ENCODE results near the gene CCDC154. TPM values are rescaled to one million over a fixed set of nuclear protein-coding genes. Genes with fewer than 3 reads are reported as not detected.
A peak's percentile ranks its signal among the peaks of the same experiment; 100 is the strongest.

CCDC154 gene
- total RNA-seq, 2 donors from 2014 or later, result 1.9 to 2.2 TPM

GRCh38 chr16:1412847-1413246, 31.5 kb downstream of the CCDC154 start:
- no peak overlapping the region for H3K27ac Mint-ChIP-seq
- 89% methylated on average over 2 of the region's 2 CpGs; no CpG with 5 or more reads in 1 of the 2 experiments for WGBS, 2 experiments (ENCODE audit: insufficient coverage in 1 of 2, insufficient read length in 1 of 2)
- peaks cover 5% of the 10 kb centered on the region for H3K36me3 ChIP-seq (ENCODE audit: control insufficient read depth, insufficient read depth, low read length)
- H3K4me1 Mint-ChIP-seq, result no peaks in the 10 kb centered on the region
- H3K27ac ChIP-seq (ENCODE audit: low read depth, low read length), result no peak overlapping the region
- no peaks in the 10 kb centered on the region for H3K27me3 Mint-ChIP-seq (ENCODE audit: insufficient read depth)
- no peak overlapping the region for H3K9ac ChIP-seq (ENCODE audit: extremely low read depth, low read length, poor library complexity, severe bottlenecking)
- peaks cover 11% of the 10 kb centered on the region for H3K36me3 Mint-ChIP-seq (ENCODE audit: low read depth)
- H3K4me1 ChIP-seq (ENCODE audit: control insufficient read depth, insufficient read depth, low read length), result no peaks in the 10 kb centered on the region
- no peaks in the 10 kb centered on the region for H3K9me3 ChIP-seq (ENCODE audit: control insufficient read depth, low read length)
- TF ChIP-seq CTCF (conservative IDR thresholded peaks at IDR 0.05), result no peak
- no peak for DNase-seq
- no peaks in the 10 kb centered on the region for H3K27me3 ChIP-seq (ENCODE audit: control insufficient read depth, insufficient read depth, low read length, poor library complexity, severe bottlenecking)
- H3K4me3 ChIP-seq (ENCODE audit: low read length), result no peak overlapping the region
- H3K9me3 Mint-ChIP-seq, result no peaks in the 10 kb centered on the region
- no peak overlapping the region for H3K4me3 Mint-ChIP-seq

GRCh38 chr16:1408171-1408837, 36.1 kb downstream of the CCDC154 start:
- Mint-ChIP-seq H3K9me3 (no peaks in the 10 kb centered on the region), H3K27ac (peak overlapping the region; percentile 68), H3K36me3 (ENCODE audit: low read depth) (peaks cover 16% of the 10 kb centered on the region), H3K27me3 (ENCODE audit: insufficient read depth) (no peaks in the 10 kb centered on the region), H3K4me3 (peak overlapping the region; percentile 61), H3K4me1 (no peaks in the 10 kb centered on the region)
- Histone ChIP-seq H3K9me3 (ENCODE audit: control insufficient read depth, low read length) (no peaks in the 10 kb centered on the region), H3K27ac (ENCODE audit: low read depth, low read length) (peak overlapping the region; percentile 91), H3K4me3 (ENCODE audit: low read length) (peak overlapping the region; percentile 81), H3K9ac (ENCODE audit: extremely low read depth, low read length, poor library complexity, severe bottlenecking) (peak overlapping the region; percentile 30), H3K27me3 (ENCODE audit: control insufficient read depth, insufficient read depth, low read length, poor library complexity, severe bottlenecking) (no peaks in the 10 kb centered on the region), H3K4me1 (ENCODE audit: control insufficient read depth, insufficient read depth, low read length) (no peaks in the 10 kb centered on the region), H3K36me3 (ENCODE audit: control insufficient read depth, insufficient read depth, low read length) (peaks cover 5% of the 10 kb centered on the region)
- peak; percentile 96 for DNase-seq
- 1 to 4% methylated on average over 22 to 41 of the region's 42 CpGs for WGBS, 2 experiments (ENCODE audit: insufficient coverage in 1 of 2, insufficient read length in 1 of 2)
- TF ChIP-seq CTCF (conservative IDR thresholded peaks at IDR 0.05), result no peak

- no peak for TF ChIP-seq CTCF (conservative IDR thresholded peaks at IDR 0.05)
- no peaks in the 10 kb centered on the region for H3K9me3 Mint-ChIP-seq
- peak overlapping the region; percentile 91 for H3K27ac ChIP-seq (ENCODE audit: low read depth, low read length)
- 70 to 74% methylated on average over 11 of the region's 11 CpGs for WGBS, 2 experiments (ENCODE audit: insufficient coverage in 1 of 2, insufficient read length in 1 of 2)
- H3K36me3 ChIP-seq (ENCODE audit: control insufficient read depth, insufficient read depth, low read length), result peaks cover 3% of the 10 kb centered on the region
- H3K4me1 ChIP-seq (ENCODE audit: control insufficient read depth, insufficient read depth, low read length), result no peaks in the 10 kb centered on the region
- H3K4me3 Mint-ChIP-seq, result peak overlapping the region; percentile 61
- H3K4me1 Mint-ChIP-seq, result no peaks in the 10 kb centered on the region
- no peak for DNase-seq
- no peak overlapping the region for H3K4me3 ChIP-seq (ENCODE audit: low read length)
- H3K27ac Mint-ChIP-seq, result peak overlapping the region; percentile 55
- no peaks in the 10 kb centered on the region for H3K9me3 ChIP-seq (ENCODE audit: control insufficient read depth, low read length)
- H3K27me3 Mint-ChIP-seq (ENCODE audit: insufficient read depth), result no peaks in the 10 kb centered on the region
- H3K27me3 ChIP-seq (ENCODE audit: control insufficient read depth, insufficient read depth, low read length, poor library complexity, severe bottlenecking), result no peaks in the 10 kb centered on the region
- H3K36me3 Mint-ChIP-seq (ENCODE audit: low read depth), result peaks cover 17% of the 10 kb centered on the region
- H3K9ac ChIP-seq (ENCODE audit: extremely low read depth, low read length, poor library complexity, severe bottlenecking), result no peak overlapping the region
Measured at GRCh38 chr16:1407753-1408152, 36.6 kb downstream of the CCDC154 start.

All from endodermal cell (in vitro differentiated cells).